Psoas muscle (tissue), 8 donors: ENCODE measurements around the gene LEF1. TPM values are rescaled to one million over a fixed set of nuclear protein-coding genes. Genes with fewer than 3 reads are reported as not detected.

Source experiments
- ATAC-seq, 4 donors: fragments of 200-7000 bp; cut with Tn5 transposase; one replicate each; pipeline ENCODE4 v1.9.1; 2020; ENCODE audit warnings: moderate library complexity in 3 of 4, mild to moderate bottlenecking in 2 of 4
- DNase-seq, 2 donors: peaks; one replicate each; pipeline ENCODE4 v3.0.0-alpha.2; 2020
- H3K27ac ChIP-seq: fragments of 200-600 bp; one replicate; pipeline ENCODE4 v1.8.0; 2022
- H3K27me3 ChIP-seq, 3 donors: fragments of 200-600 bp in 1 of 3; one replicate each; pipeline versions ENCODE4 v1.6.1 to v1.8.0; 2013 to 2022; ENCODE audit warnings: low read length in 2 of 3, mild to moderate bottlenecking in 2 of 3, moderate library complexity in 1 of 3; ENCODE audit not compliant: insufficient read depth in 3 of 3
- H3K36me3 ChIP-seq, 2 donors: fragments of 200-600 bp in 1 of 2; one replicate each; pipeline versions ENCODE4 v1.6.1 to v1.8.0; 2013 to 2022; ENCODE audit warnings: low read depth in 1 of 2, mild to moderate bottlenecking in 1 of 2, moderate library complexity in 1 of 2; ENCODE audit not compliant: insufficient read depth in 1 of 2
- H3K4me1 ChIP-seq: fragments of 200-600 bp; one replicate; pipeline ENCODE4 v1.8.0; 2022
- H3K4me3 ChIP-seq: fragments of 200-600 bp; one replicate; pipeline ENCODE4 v1.8.0; 2022; ENCODE audit warnings: mild to moderate bottlenecking
- H3K9me3 ChIP-seq: fragments of 200-600 bp; one replicate; pipeline ENCODE4 v1.8.0; 2022
- CTCF ChIP-seq: fragments of 200-600 bp; IDR thresholded peaks from one replicate; pipeline ENCODE4 v1.8.0; 2022; ENCODE audit warnings: antibody characterized with exemption
- WGBS, 3 donors: extraction: QIAGEN DNeasy Blood & Tissue Kit; methylation state at CpG; one replicate each; pipeline versions ENCODE4 v1.1.6 to v1.1.7; 2013; 5-methylcytosine and 5-hydroxymethylcytosine counted together
- intact Hi-C, 2 donors: fragments of 100-400 bp; cut with DNase I; formaldehyde crosslinking; loops; one replicate each; pipeline versions ENCODE4 v1.11.0 to v1.14.2; 2022
- polyA plus RNA-seq, 3 donors: library from polyadenylated mRNA; stranded (reverse); fragments of 200-250 nt; gene quantifications; one replicate each; pipeline ENCODE4 v1.2.3, GENCODE V29; 2013
- total RNA-seq, 4 donors: library from RNA; stranded (reverse); fragmentation: NEBNext Ultra II Directional in 2 of 4; extraction: Animal tissue kit (Norgen Biotek cat#: 25700) in 2 of 4; gene quantifications; one replicate each; pipeline versions ENCODE4 v1.2.1 to v1.2.4, GENCODE V29; 2021 to 2023
- donor health status: healthy with polysubstance abuse.
- donor health status: DM: no; HTN: no; CAD: no; lungs with moderate emphysema.
- donor health status: Bipolar disorder and iron deficiency.
- donor health status: healthy.
- donor health status: DM: yes; HTN: yes; CAD: no.
- donor health status: DM: no; HTN: no; CAD: no.
- donor health status: DM: no; HTN: no; CAD: no.
- donor health status: DM: yes; HTN: yes; CAD: no.

LEF1 gene
- total and polyA plus RNA-seq, 7 donors = 0.10 to 0.44 (median 0.29) TPM

GRCh38 chr4:108213308-108213707 is 44.6 kb upstream of the LEF1 start:
- WGBS, 3 donors = 38 to 45% (median 42%) methylated on average over 3 of the region's 3 CpGs
- ATAC-seq (no peak), DNase-seq (no peak)
- no peaks in the 10 kb centered on the region for H3K27me3 ChIP-seq
- no peak for TF ChIP-seq CTCF
- no peaks in the 10 kb centered on the region for H3K4me1 ChIP-seq
- H3K4me3 ChIP-seq = no peak overlapping the region
- no peak overlapping the region for H3K27ac ChIP-seq
- H3K36me3 ChIP-seq = no peaks in the 10 kb centered on the region
- intact Hi-C loops = no loop called here
- H3K9me3 ChIP-seq = no peaks in the 10 kb centered on the region

GRCh38 chr4:108210989-108211835 is 42.5 kb upstream of the LEF1 start:
- ATAC-seq (no peak), DNase-seq (no peak)
- Histone ChIP-seq H3K27ac (no peak overlapping the region), H3K4me1 (no peaks in the 10 kb centered on the region), H3K9me3 (no peaks in the 10 kb centered on the region), H3K4me3 (no peak overlapping the region), H3K27me3 (no peaks in the 10 kb centered on the region), H3K36me3 (no peaks in the 10 kb centered on the region)
- intact Hi-C loops = no loop called here
- TF ChIP-seq CTCF = no peak
- WGBS, 3 donors = 77 to 90% (median 81%) methylated on average over 5 of the region's 5 CpGs

- Histone ChIP-seq H3K4me1 (no peaks in the 10 kb centered on the region), H3K4me3 (no peak overlapping the region), H3K27me3 (no peaks in the 10 kb centered on the region), H3K9me3 (no peaks in the 10 kb centered on the region), H3K27ac (no peak overlapping the region), H3K36me3 (no peaks in the 10 kb centered on the region)
- intact Hi-C loops = no loop called here
- WGBS, 3 donors = 97 to 100% (median 98%) methylated on average over 2 of the region's 2 CpGs
- no peak for TF ChIP-seq CTCF
- no peak for DNase-seq
- ATAC-seq = no peak
These were observed 40.8 kb upstream of the LEF1 start for GRCh38 chr4:108209489-108209888.

- no peak for TF ChIP-seq CTCF
- ATAC-seq (no peak), DNase-seq (no peak)
- Histone ChIP-seq H3K36me3 (no peaks in the 10 kb centered on the region), H3K27ac (no peak overlapping the region), H3K27me3 (no peaks in the 10 kb centered on the region), H3K4me1 (no peaks in the 10 kb centered on the region), H3K9me3 (no peaks in the 10 kb centered on the region), H3K4me3 (no peak overlapping the region)
- intact Hi-C loops = no loop called here
- 91 to 100% (median 95%) methylated on average over 1 of the region's 1 CpG for WGBS, 3 donors
These were observed 37.1 kb upstream of the LEF1 start for GRCh38 chr4:108205859-108206258.

- H3K9me3 ChIP-seq = no peaks in the 10 kb centered on the region
- 91 to 97% (median 94%) methylated on average over 2 of the region's 2 CpGs for WGBS, 3 donors
- no peaks in the 10 kb centered on the region for H3K27me3 ChIP-seq
- DNase-seq (no peak), ATAC-seq (no peak)
- H3K27ac ChIP-seq = no peak overlapping the region
- no peaks in the 10 kb centered on the region for H3K36me3 ChIP-seq
- H3K4me1 ChIP-seq = no peaks in the 10 kb centered on the region
- no peak overlapping the region for H3K4me3 ChIP-seq
- no peak for TF ChIP-seq CTCF
- intact Hi-C loops = no loop called here
These were observed 35.8 kb upstream of the LEF1 start for GRCh38 chr4:108204518-108204917.
